H1 (cell line): ENCODE measurements around the gene AGPAT4. TPM values are rescaled to one million over a fixed set of nuclear protein-coding genes. Genes with fewer than 3 reads are reported as not detected.
A peak's percentile ranks its signal among the peaks of the same experiment; 100 is the strongest.

Experiments
- CTCF ChIA-PET: fragments of 300-600 bp; sonication (Branson Sonifier 250); formaldehyde crosslinking; loops from one replicate; lab custom pipeline; 2021; ENCODE audit not compliant: partially characterized antibody; lab: Charles Lee
- POLR2A ChIA-PET: fragments of 300-600 bp; sonication (Branson Sonifier 250); formaldehyde crosslinking; loops from one replicate; lab custom pipeline; 2021; ENCODE audit warnings: inconsistent platforms; ENCODE audit not compliant: partially characterized antibody; lab: Charles Lee
- DNase-seq, 2 experiments: peaks; one replicate each; pipeline versions ENCODE4 v3.0.0 to v3.0.0-alpha.2; 2010 to 2022; ENCODE audit warnings: low spot score in 2 of 2, low read depth in 1 of 2, mixed read lengths in 1 of 2
- FAIRE-seq: peaks from 2 replicates; lab custom pipeline; 2011; peaks lifted over from hg19 to GRCh38; lab: Jason Lieb, UNC
- H2AFZ ChIP-seq: 2 replicates; pipeline ENCODE4 v1.8.1; 2012; ENCODE audit warnings: low read length, inconsistent platforms
- H2AK5ac ChIP-seq: 2 replicates; pipeline ENCODE4 v1.6.1; 2013; ENCODE audit warnings: low read depth, low read length
- H2BK120ac ChIP-seq: replicated peaks from 2 replicates; pipeline ENCODE3; 2013; ENCODE audit warnings: low read depth, low read length, inconsistent platforms
- H2BK12ac ChIP-seq: 2 replicates; pipeline ENCODE4 v1.6.1; 2013; ENCODE audit warnings: low read depth, low read length
- H2BK15ac ChIP-seq: 2 replicates; pipeline ENCODE4 v1.6.1; 2013; ENCODE audit warnings: low read length
- H2BK20ac ChIP-seq: 2 replicates; pipeline ENCODE4 v1.6.1; 2013; ENCODE audit warnings: low read length
- H2BK5ac ChIP-seq: 2 replicates; pipeline ENCODE4 v1.6.1; 2013; ENCODE audit warnings: low read depth, low read length
- H3K14ac ChIP-seq: 2 replicates; pipeline ENCODE4 v1.6.1; 2013; ENCODE audit warnings: inconsistent platforms; ENCODE audit not compliant: insufficient read length
- H3K18ac ChIP-seq: 2 replicates; pipeline ENCODE4 v1.6.1; 2013; ENCODE audit warnings: low read length; ENCODE audit errors: extremely low read depth
- H3K23ac ChIP-seq: 2 replicates; pipeline ENCODE4 v1.6.1; 2013; ENCODE audit warnings: inconsistent platforms; ENCODE audit not compliant: insufficient read length
- H3K23me2 ChIP-seq: 2 replicates; pipeline ENCODE4 v1.6.1; 2013; ENCODE audit warnings: low read depth, low read length
- H3K27ac ChIP-seq: 2 replicates; pipeline ENCODE4 v1.6.1; 2011; ENCODE audit warnings: low read depth, low read length, inconsistent platforms
- H3K27me3 ChIP-seq, 4 experiments: replicated peaks in 1 of 4; 1 replicate in 1 of 4; 2 replicates in 3 of 4; pipeline versions ENCODE4 v1.6.1 to v1.8.1; 2011 to 2013; ENCODE audit warnings: low read length in 3 of 4, mild to moderate bottlenecking in 3 of 4, inconsistent platforms in 2 of 4, mixed read lengths in 2 of 4, moderate library complexity in 1 of 4; ENCODE audit not compliant: control insufficient read depth in 3 of 4, insufficient read depth in 3 of 4; ENCODE audit errors: extremely low read depth in 1 of 4
- H3K36me3 ChIP-seq, 4 experiments: 2 replicates each; pipeline versions ENCODE4 v1.6.1 to v1.8.1; 2011 to 2013; ENCODE audit warnings: mild to moderate bottlenecking in 4 of 4, low read length in 3 of 4, moderate library complexity in 2 of 4, control low read depth in 1 of 4, inconsistent platforms in 1 of 4; ENCODE audit not compliant: insufficient read depth in 4 of 4, control insufficient read depth in 2 of 4
- H3K4ac ChIP-seq: replicated peaks from 2 replicates; pipeline ENCODE3; 2013; ENCODE audit warnings: low read length, low read depth, mixed read lengths, inconsistent platforms; ENCODE audit not compliant: insufficient read length
- H3K4me1 ChIP-seq, 4 experiments: replicated peaks in 1 of 4; 1 replicate in 1 of 4; 2 replicates in 3 of 4; pipeline versions ENCODE4 v1.6.1 to v1.8.1; 2011 to 2013; ENCODE audit warnings: low read length in 3 of 4, inconsistent platforms in 2 of 4, mixed read lengths in 1 of 4; ENCODE audit not compliant: insufficient read depth in 4 of 4, control insufficient read depth in 3 of 4
- H3K4me2 ChIP-seq, 2 experiments: 2 replicates each; pipeline versions ENCODE4 v1.6.1 to v1.8.1; 2011 to 2013; ENCODE audit warnings: low read depth in 2 of 2, low read length in 2 of 2, control low read depth in 1 of 2, inconsistent platforms in 1 of 2, mild to moderate bottlenecking in 1 of 2; ENCODE audit not compliant: insufficient read depth in 1 of 2
- H3K4me3 ChIP-seq, 4 experiments: fragments of 200-600, 300-600 bp in 1 of 4; sonication (generic), shearing (Covaris generic), sonication (Bioruptor Twin) in 1 of 4; 2 replicates each; pipeline versions ENCODE4 v1.5.1 to v1.8.1; 2011 to 2016; ENCODE audit warnings: low read length in 4 of 4, low read depth in 3 of 4, control low read depth in 2 of 4, inconsistent platforms in 2 of 4, mild to moderate bottlenecking in 2 of 4, mixed read lengths in 1 of 4, moderate library complexity in 1 of 4; ENCODE audit not compliant: insufficient read depth in 2 of 4; ENCODE audit errors: extremely low read depth in 1 of 4
- H3K56ac ChIP-seq: replicated peaks from 2 replicates; pipeline ENCODE3; 2013; ENCODE audit warnings: low read depth, mild to moderate bottlenecking, mixed read lengths, low read length, inconsistent platforms; ENCODE audit not compliant: insufficient read length
- H3K79me1 ChIP-seq: 2 replicates; pipeline ENCODE4 v1.6.1; 2013; ENCODE audit warnings: low read depth, low read length, control low read depth
- H3K79me2 ChIP-seq, 2 experiments: 2 replicates each; pipeline versions ENCODE4 v1.6.1 to v1.8.1; 2012 to 2013; ENCODE audit warnings: low read length in 2 of 2, mild to moderate bottlenecking in 2 of 2, inconsistent platforms in 1 of 2; ENCODE audit not compliant: insufficient read depth in 2 of 2, control insufficient read depth in 1 of 2
- H3K9ac ChIP-seq, 4 experiments: replicated peaks in 1 of 4; 1 replicate in 1 of 4; 2 replicates in 3 of 4; pipeline versions ENCODE4 v1.6.1 to v1.8.1; 2011 to 2013; ENCODE audit warnings: low read depth in 3 of 4, low read length in 3 of 4, control low read depth in 2 of 4, mild to moderate bottlenecking in 2 of 4, moderate library complexity in 2 of 4, inconsistent platforms in 1 of 4; ENCODE audit errors: extremely low read depth in 1 of 4
- H3K9me3 ChIP-seq, 2 experiments: 2 replicates each; pipeline versions ENCODE4 v1.6.1 to v1.8.1; 2012 to 2013; ENCODE audit warnings: mild to moderate bottlenecking in 2 of 2, moderate library complexity in 2 of 2, control low read depth in 1 of 2, inconsistent platforms in 1 of 2, low read depth in 1 of 2, low read length in 1 of 2, mixed read lengths in 1 of 2; ENCODE audit not compliant: insufficient read depth in 2 of 2
- H4K20me1 ChIP-seq, 2 experiments: replicated peaks in 1 of 2; 2 replicates each; pipeline versions ENCODE3 to v1.8.1; 2011 to 2013; ENCODE audit warnings: inconsistent platforms in 2 of 2, low read length in 2 of 2, mild to moderate bottlenecking in 1 of 2; ENCODE audit not compliant: insufficient read depth in 2 of 2, control insufficient read depth in 1 of 2
- H4K5ac ChIP-seq: 2 replicates; pipeline ENCODE4 v1.6.1; 2013; ENCODE audit warnings: low read length, low read depth, mixed read lengths, inconsistent platforms; ENCODE audit not compliant: insufficient read length
- H4K8ac ChIP-seq: 2 replicates; pipeline ENCODE4 v1.8.0; 2013; ENCODE audit warnings: mild to moderate bottlenecking, moderate library complexity, low read length, inconsistent platforms; ENCODE audit not compliant: insufficient read depth; ENCODE audit errors: extremely low read depth
- H4K91ac ChIP-seq: replicated peaks from 2 replicates; pipeline ENCODE3; 2013; ENCODE audit warnings: low read length, mixed read lengths, inconsistent platforms; ENCODE audit not compliant: insufficient read length
- MAFK ChIP-seq: IDR thresholded peaks from 2 replicates; pipeline ENCODE4 v1.6.1; 2012; ENCODE audit warnings: low read depth, mild to moderate bottlenecking, improper control_type of control experiment, low read length
- POLR2AphosphoS5 ChIP-seq: IDR thresholded peaks from 2 replicates; pipeline ENCODE4 v1.6.1; 2011; ENCODE audit warnings: low read depth, low read length
- WGBS, 2 experiments: shearing (Covaris generic) in 1 of 2; methylation state at CpG; one replicate each; pipeline versions ENCODE4 v1.1.6 to v1.1.7; 2013 to 2015; ENCODE audit warnings: low lambda C conversion rate in 2 of 2, mixed read lengths in 2 of 2, inconsistent platforms in 1 of 2, low coverage in 1 of 2, missing lambda C conversion rate in 1 of 2; ENCODE audit not compliant: insufficient replicate concordance in 2 of 2, insufficient coverage in 1 of 2, insufficient read length in 1 of 2; ENCODE audit errors: extremely low coverage in 1 of 2, missing lambda C conversion rate in 1 of 2; 5-methylcytosine and 5-hydroxymethylcytosine counted together
- polyA plus RNA-seq, 7 experiments: library from polyadenylated mRNA; depleted of rRNA in 3 of 7; stranded (reverse) in 5 of 7; unstranded in 2 of 7; fragments of >200 nt in 5 of 7; fragments of 200-250 nt in 2 of 7; gene quantifications; 1 replicate in 5 of 7; 2 replicates in 1 of 7; 4 replicates in 1 of 7; pipeline versions ENCODE4 v1.2.1 to v1.2.3, GENCODE V29; 2011 to 2013; ENCODE audit warnings: missing spikeins in 2 of 7, mixed read lengths in 2 of 7
- total RNA-seq: library from RNA; stranded (reverse); fragmentation: NEBNext Ultra II Directional; extraction: Animal tissue kit (Norgen Biotek cat#: 25700); gene quantifications from 2 replicates; pipeline ENCODE4 v1.2.1, GENCODE V29; 2021

AGPAT4 gene
- total and polyA plus RNA-seq, 2 of the 8 experiments (the other 6 are each of a cell fraction or from before 2014, with no cell fraction given) = 13.5 to 23.8 TPM

GRCh38 chr6:161128680-161129196, 145.1 kb downstream of the AGPAT4 start:
- TF ChIP-seq MAFK (no peak), POLR2AphosphoS5 (peak; percentile 23; the same call in 1 of the 2 replicates)
- 90% methylated on average over 12 of the region's 12 CpGs; no CpG with 5 or more reads in 1 of the 2 experiments for WGBS, 2 experiments
- no peaks in the 10 kb centered on the region for H3K23me2 ChIP-seq
- peaks cover 0 to 2% of the 10 kb centered on the region in 2 experiments for H4K20me1 ChIP-seq
- no peaks in the 10 kb centered on the region for H3K79me2 ChIP-seq
- ChIA-PET POLR2A (no interaction called here), CTCF (interaction anchor here (0.6 to 1.3 kb wide), 5 partner anchors 11 to 396 kb away, joined by 3 read pairs; no protein-coding TSS in a partner anchor)
- H3K18ac ChIP-seq = no peak overlapping the region
- H3K4ac ChIP-seq = no peak overlapping the region
- peaks cover 31 to 43% of the 10 kb centered on the region in 2 experiments for H3K9me3 ChIP-seq
- no peak overlapping the region for H3K4me2 ChIP-seq
- H2AK5ac ChIP-seq = no peak overlapping the region
- no peak overlapping the region for H4K5ac ChIP-seq
- H2BK12ac ChIP-seq = no peak overlapping the region
- no peaks in the 10 kb centered on the region; the same call in 1 of the 2 replicates for H3K79me1 ChIP-seq
- no peak overlapping the region for H2BK20ac ChIP-seq
- H3K27ac ChIP-seq = no peak overlapping the region
- no peak overlapping the region for H4K91ac ChIP-seq
- H3K14ac ChIP-seq = no peak overlapping the region
- H4K8ac ChIP-seq = no peak overlapping the region
- DNase-seq = no peak
- H2BK15ac ChIP-seq = no peak overlapping the region
- H2BK120ac ChIP-seq = no peak overlapping the region
- H3K27me3 ChIP-seq = no peaks in the 10 kb centered on the region
- H3K36me3 ChIP-seq = peaks cover 0 to 51% (median 16%) of the 10 kb centered on the region in 4 experiments; a peak in 5 of 8 replicates
- H2AFZ ChIP-seq = no peak overlapping the region
- no peak overlapping the region for H3K23ac ChIP-seq
- no peaks in the 10 kb centered on the region for H3K4me1 ChIP-seq
- FAIRE-seq = no peak
- no peak overlapping the region for H3K56ac ChIP-seq
- H3K4me3 ChIP-seq = no peak overlapping the region
- H2BK5ac ChIP-seq = no peak overlapping the region
- no peak overlapping the region for H3K9ac ChIP-seq
